GM21619 (cell line): Measurements from ENCODE around the gene HOXA13.

Experiments
- ATAC-seq: cut with Tn5 transposase; IDR thresholded peaks from one replicate; pipeline ENCODE4 v1.9.1; 2021; ENCODE audit not compliant: unreplicated experiment

HOXA13 gene

GRCh38 chr7:27182285-27182841 is 17.5 kb downstream of the HOXA13 start:
- ATAC-seq, result no peak

GRCh38 chr7:27181795-27182275 is 18.1 kb downstream of the HOXA13 start:
- no peak for ATAC-seq

- ATAC-seq, result no peak
Observed at GRCh38 chr7:27180431-27181420, 19.2 kb downstream of the HOXA13 start.

- no peak for ATAC-seq
Observed at GRCh38 chr7:27179503-27180430, 20.1 kb downstream of the HOXA13 start.

- ATAC-seq, result no peak
Observed at GRCh38 chr7:27179030-27179429, 20.9 kb downstream of the HOXA13 start.

- no peak for ATAC-seq
Observed at GRCh38 chr7:27178366-27178765, 21.5 kb downstream of the HOXA13 start.

GRCh38 chr7:27177795-27178320 is 22.0 kb downstream of the HOXA13 start:
- ATAC-seq, result no peak

GRCh38 chr7:27176962-27177794 is 22.7 kb downstream of the HOXA13 start:
- no peak for ATAC-seq

GRCh38 chr7:27176524-27176845 is 23.4 kb downstream of the HOXA13 start:
- no peak for ATAC-seq

- no peak for ATAC-seq
Observed at GRCh38 chr7:27175626-27176523, 24.0 kb downstream of the HOXA13 start.

- ATAC-seq, result no peak
Observed at GRCh38 chr7:27174874-27175625, 24.8 kb downstream of the HOXA13 start.

GRCh38 chr7:27173956-27174873 is 25.7 kb downstream of the HOXA13 start, which contains the start of gene HOXA10:
Gene HOXA10 (minus strand): TSS chr7:27174320. CDS start chr7:27174306, 14 bp downstream.
- ATAC-seq, result no peak

GRCh38 chr7:27173511-27173955 is 26.4 kb downstream of the HOXA13 start:
- no peak for ATAC-seq

- ATAC-seq, result no peak
Observed at GRCh38 chr7:27172823-27173510, 26.9 kb downstream of the HOXA13 start.

GRCh38 chr7:27172315-27172774 is 27.5 kb downstream of the HOXA13 start:
- no peak for ATAC-seq

GRCh38 chr7:27171637-27172314 is 28.1 kb downstream of the HOXA13 start:
- ATAC-seq, result no peak
